Right cardiac atrium (tissue), 5 donors: ENCODE measurements around the gene CFAP45. TPM values are rescaled to one million over a fixed set of nuclear protein-coding genes. Genes with fewer than 3 reads are reported as not detected.

Experiments
- ATAC-seq, 2 donors: fragments of 200-7000 bp; cut with Tn5 transposase; one replicate each; pipeline versions ENCODE4 v1.8.0 to v1.9.1; 2020; ENCODE audit warnings: moderate library complexity in 2 of 2, mild to moderate bottlenecking in 1 of 2
- DNase-seq, 3 donors: peaks; one replicate each; pipeline ENCODE4 v3.0.0-alpha.2; 2020
- H3K27ac ChIP-seq: one replicate; pipeline ENCODE4 v1.5.1; 2013; ENCODE audit warnings: mild to moderate bottlenecking, low read length, control low read depth, moderate library complexity
- H3K27me3 ChIP-seq: one replicate; pipeline ENCODE4 v1.6.1; 2013; ENCODE audit not compliant: control insufficient read depth, insufficient read depth
- H3K4me1 ChIP-seq: one replicate; pipeline ENCODE4 v1.6.1; 2013; ENCODE audit warnings: low read length; ENCODE audit not compliant: control insufficient read depth, insufficient read depth
- H3K4me3 ChIP-seq: one replicate; pipeline ENCODE4 v1.5.1; 2013; ENCODE audit warnings: low read length, control low read depth
- H3K9me3 ChIP-seq: one replicate; pipeline ENCODE4 v1.6.1; 2013; ENCODE audit warnings: low read length; ENCODE audit not compliant: control insufficient read depth
- WGBS: extraction: QIAGEN DNeasy Blood & Tissue Kit; methylation state at CpG from one replicate; pipeline ENCODE4 v1.1.7; 2013; 5-methylcytosine and 5-hydroxymethylcytosine counted together
- intact Hi-C, 4 donors: fragments of 100-400 bp; cut with DNase I; formaldehyde crosslinking; loops; one replicate each; pipeline versions ENCODE4 v1.11.0 to v1.14.0; 2022 to 2023
- long read RNA-seq, 4 donors: library from polyadenylated mRNA; unstranded; transcript quantifications; one replicate each; pipeline ENCODE4 v2.0.0, GENCODE V29; 2020 to 2021
- polyA plus RNA-seq: library from polyadenylated mRNA; stranded (reverse); fragments of 200-250 nt; gene quantifications from one replicate; pipeline ENCODE4 v1.2.3, GENCODE V29; 2013
- total RNA-seq, 4 donors: library from RNA; stranded (reverse); fragmentation: NEBNext Ultra II Directional; extraction: Animal tissue kit (Norgen Biotek cat#: 25700); gene quantifications; one replicate each; pipeline ENCODE4 v1.2.1, GENCODE V29; 2021
- donor health status: healthy with polysubstance abuse.
- donor health status: DM: no; HTN: yes; CAD: no.
- donor health status: DM: no; HTN: no; CAD: no.
- donor health status: DM: no; HTN: yes; CAD: no; lungs with severe emphysema.
- donor health status: DM: yes; HTN: yes; CAD: no.

CFAP45 gene, protein sequence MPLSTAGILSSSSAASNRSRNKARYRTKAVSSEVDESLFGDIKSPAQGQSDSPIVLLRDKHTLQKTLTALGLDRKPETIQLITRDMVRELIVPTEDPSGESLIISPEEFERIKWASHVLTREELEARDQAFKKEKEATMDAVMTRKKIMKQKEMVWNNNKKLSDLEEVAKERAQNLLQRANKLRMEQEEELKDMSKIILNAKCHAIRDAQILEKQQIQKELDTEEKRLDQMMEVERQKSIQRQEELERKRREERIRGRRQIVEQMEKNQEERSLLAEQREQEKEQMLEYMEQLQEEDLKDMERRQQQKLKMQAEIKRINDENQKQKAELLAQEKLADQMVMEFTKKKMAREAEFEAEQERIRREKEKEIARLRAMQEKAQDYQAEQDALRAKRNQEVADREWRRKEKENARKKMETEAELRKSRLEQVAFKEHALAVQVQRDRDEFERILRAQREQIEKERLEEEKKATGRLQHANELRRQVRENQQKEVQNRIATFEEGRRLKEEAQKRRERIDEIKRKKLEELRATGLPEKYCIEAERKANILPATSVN
- total RNA-seq = 1 to 10 TPM; 3.4 to 5.6 (median 3.9) TPM
- 9.4 TPM for polyA plus RNA-seq
- long read RNA-seq, donor 1, partial matches to known transcripts = 3 of 3 reads
- long read RNA-seq, donor 1, other reads (novel, unspliced or antisense) = 0 of 3 reads
- long read RNA-seq, donor 2, partial matches to known transcripts = 3 of 3 reads
- long read RNA-seq, donor 2, other reads (novel, unspliced or antisense) = 0 of 3 reads
- long read RNA-seq, donor 3, partial matches to known transcripts = 1 of 2 reads
- long read RNA-seq, donor 3, other reads (novel, unspliced or antisense) = 1 of 2 reads
- long read RNA-seq, donor 4 = 0 reads

- peak; percentile 95 to 96 for ATAC-seq
- Histone ChIP-seq H3K27ac (peak within 1 kb of the TSS; percentile 26), H3K4me1 (peaks cover 10% of the 10 kb centered on the region), H3K4me3 (no peak within 1 kb of the TSS), H3K9me3 (no peaks in the 10 kb centered on the region), H3K27me3 (no peaks in the 10 kb centered on the region)
- intact Hi-C loops = no loop called here
- DNase-seq = peak; percentile 90 to 96 (median 94)
- WGBS = 20% methylated on average over 30 of the region's 30 CpGs
These were observed at the start of gene CFAP45 for GRCh38 chr1:159900086-159900680. CFAP45 (minus strand) TSS chr1:159900165; CDS start chr1:159900098, 67 bp downstream.

GRCh38 chr1:159949123-159949522, 49.2 kb upstream of the CFAP45 start:
- no peaks in the 10 kb centered on the region for H3K4me1 ChIP-seq
- intact Hi-C loops = no loop called here
- no peaks in the 10 kb centered on the region for H3K9me3 ChIP-seq
- no peaks in the 10 kb centered on the region for H3K27me3 ChIP-seq
- H3K4me3 ChIP-seq = no peak overlapping the region
- H3K27ac ChIP-seq = no peak overlapping the region
- ATAC-seq (no peak), DNase-seq (no peak)
- 72% methylated on average over 6 of the region's 6 CpGs for WGBS

DNA sequence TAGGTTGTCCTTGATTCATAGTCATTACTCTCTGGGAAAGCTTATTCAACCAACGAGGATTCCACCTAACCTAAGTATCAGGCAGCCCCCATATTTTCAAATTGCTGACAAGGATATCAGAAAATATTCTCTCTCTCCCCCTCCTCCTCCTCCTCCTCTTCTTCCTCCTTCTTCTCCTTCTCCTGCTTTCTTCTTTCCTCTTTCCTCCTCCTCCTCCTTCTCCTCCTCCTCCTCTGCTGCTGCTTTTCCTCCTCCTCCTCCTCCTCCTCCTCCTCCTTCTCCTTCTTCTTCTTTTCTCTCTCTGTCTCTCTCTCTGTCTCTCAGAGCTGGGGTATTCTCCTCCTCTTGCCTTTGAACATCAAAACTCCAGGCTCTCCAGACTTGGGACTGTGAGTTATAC, 48.0 kb upstream of the CFAP45 start:
- 76% methylated on average over 1 of the region's 1 CpG for WGBS
- DNase-seq = no peak
- intact Hi-C loops = no loop called here
- Histone ChIP-seq H3K9me3 (no peaks in the 10 kb centered on the region), H3K27ac (no peak overlapping the region), H3K4me3 (no peak overlapping the region), H3K4me1 (no peaks in the 10 kb centered on the region), H3K27me3 (no peaks in the 10 kb centered on the region)
- no peak for ATAC-seq

- WGBS = 46% methylated on average over 9 of the region's 9 CpGs
- intact Hi-C loops = no loop called here
- H3K27ac ChIP-seq = no peak overlapping the region
- no peak for ATAC-seq
- H3K4me3 ChIP-seq = no peak overlapping the region
- no peaks in the 10 kb centered on the region for H3K9me3 ChIP-seq
- no peaks in the 10 kb centered on the region for H3K27me3 ChIP-seq
- H3K4me1 ChIP-seq = no peaks in the 10 kb centered on the region
- DNase-seq = no peak
These were observed 46.5 kb upstream of the CFAP45 start for GRCh38 chr1:159946242-159947187.

GRCh38 chr1:159945483-159946241, 45.7 kb upstream of the CFAP45 start, which contains the start of gene IGSF9:
IGSF9 (minus strand) TSS chr1:159945613; CDS start chr1:159943454, 2,159 bp downstream.
- Histone ChIP-seq H3K9me3 (no peaks in the 10 kb centered on the region), H3K4me3 (peak within 1 kb of the TSS; percentile 30), H3K4me1 (no peaks in the 10 kb centered on the region), H3K27me3 (no peaks in the 10 kb centered on the region), H3K27ac (no peak within 1 kb of the TSS)
- intact Hi-C loops = no loop called here
- ATAC-seq (peak; percentile 96 to 98), DNase-seq (peak; percentile 91 to 95 (median 95))
- 2% methylated on average over 58 of the region's 58 CpGs for WGBS

DNA sequence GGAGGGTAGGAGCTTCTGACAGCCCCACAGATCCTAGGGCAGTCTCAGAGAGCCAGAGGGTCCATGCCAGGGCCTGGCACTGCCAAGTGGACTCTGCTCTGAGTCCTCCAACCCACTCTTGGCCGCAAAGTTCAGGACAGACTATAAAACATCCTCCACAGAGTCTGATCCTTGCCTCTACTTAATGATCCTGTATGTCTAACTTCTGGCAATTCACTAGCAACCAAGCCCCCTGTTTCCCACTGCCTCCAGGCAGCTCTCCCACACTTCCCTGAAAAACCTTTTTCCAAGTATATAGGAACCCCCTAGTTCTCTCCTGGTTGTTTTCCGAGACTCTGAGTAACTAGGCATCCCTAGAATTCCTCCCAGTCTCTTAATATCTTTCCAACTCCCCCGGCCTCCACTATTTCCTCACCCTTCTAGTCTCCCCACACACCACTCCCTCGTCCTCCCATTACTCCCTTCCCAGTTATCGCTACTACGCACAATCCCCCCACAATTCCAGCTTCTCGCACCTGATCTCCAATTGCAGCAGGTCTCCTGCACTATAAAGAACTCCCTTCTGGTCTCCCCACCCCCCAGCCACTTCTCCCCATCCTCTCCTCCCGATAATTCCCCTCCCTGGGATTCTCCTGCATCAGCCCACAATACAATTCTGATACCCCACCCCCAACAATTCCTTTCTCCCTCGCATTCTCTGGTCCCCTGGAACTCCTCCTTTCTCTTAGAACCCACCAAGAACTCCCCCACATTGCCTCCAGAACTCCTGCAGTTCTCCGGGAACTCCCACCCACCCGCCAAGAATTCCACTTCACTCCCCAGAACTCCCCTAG, 44.9 kb upstream of the CFAP45 start:
- 28% methylated on average over 11 of the region's 11 CpGs for WGBS
- intact Hi-C loops = no loop called here

GRCh38 chr1:159943908-159944622, 44.1 kb upstream of the CFAP45 start:
- 82% methylated on average over 9 of the region's 9 CpGs for WGBS
- intact Hi-C loops = no loop called here
- no peaks in the 10 kb centered on the region for H3K4me1 ChIP-seq

More for the DNA sequence above, 44.9 kb upstream of the CFAP45 start:
- Histone ChIP-seq H3K4me1 (no peaks in the 10 kb centered on the region), H3K27me3 (no peaks in the 10 kb centered on the region), H3K9me3 (no peaks in the 10 kb centered on the region), H3K27ac (no peak overlapping the region), H3K4me3 (peak overlapping the region; percentile 30)
- DNase-seq = no peak
- no peak for ATAC-seq

DNA sequence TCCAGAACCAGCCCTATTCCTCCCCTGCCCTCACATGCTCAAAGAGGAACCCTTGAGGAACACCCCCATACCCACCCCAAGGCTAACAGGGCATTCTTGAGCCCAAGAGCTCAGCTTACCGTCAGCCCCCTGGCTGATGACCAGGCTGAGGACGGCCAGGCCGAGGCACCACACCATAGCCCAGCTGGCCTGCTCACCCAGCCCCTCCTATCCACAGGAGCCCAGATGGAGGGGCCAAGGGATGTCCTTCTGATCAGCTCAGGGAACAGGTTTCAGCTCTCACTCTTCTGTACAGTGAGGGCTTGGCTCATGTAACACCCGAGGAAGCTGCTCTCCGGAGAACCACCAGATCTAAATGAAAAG, 43.3 kb upstream of the CFAP45 start:
- Histone ChIP-seq H3K9me3 (no peaks in the 10 kb centered on the region), H3K27ac (no peak overlapping the region), H3K4me1 (no peaks in the 10 kb centered on the region), H3K4me3 (no peak overlapping the region), H3K27me3 (no peaks in the 10 kb centered on the region)
- intact Hi-C loops = no loop called here
- DNase-seq (no peak), ATAC-seq (no peak)
- WGBS = 84% methylated on average over 5 of the region's 5 CpGs

More at GRCh38 chr1:159943908-159944622, 44.1 kb upstream of the CFAP45 start:
- Histone ChIP-seq H3K27ac (no peak overlapping the region), H3K9me3 (no peaks in the 10 kb centered on the region), H3K4me3 (no peak overlapping the region), H3K27me3 (no peaks in the 10 kb centered on the region)
- ATAC-seq (no peak), DNase-seq (no peak)
